Neural cell (in vitro differentiated cells): ENCODE results near the gene SLC38A1.

Experiments
- CTCF ChIP-seq: fragments of 450-650 bp; IDR thresholded peaks from 2 replicates; pipeline ENCODE4 v1.5.1; 2014; ENCODE audit warnings: antibody characterized with exemption, mild to moderate bottlenecking, moderate library complexity; ENCODE audit not compliant: poor library complexity, severe bottlenecking
- POLR2AphosphoS5 ChIP-seq: IDR thresholded peaks from 2 replicates; pipeline ENCODE4 v1.6.1; 2012

- no peak for TF ChIP-seq CTCF
- no peak for TF ChIP-seq POLR2AphosphoS5
Observed at GRCh38 chr12:46154221-46154985, 114.4 kb downstream of the SLC38A1 start.
